Ammon's horn (tissue), 1 donor: Measurements from ENCODE around the gene SLC29A2.
"Not testable (repeated sequence)": the region's sequence is repeated elsewhere in the genome, so short reads cannot be mapped to it uniquely, and the experiment has no call there.

Experiments
- DNase-seq: peaks from one replicate; pipeline ENCODE4 v3.0.0-alpha.2; 2016; ENCODE audit warnings: low spot score

The SLC29A2 gene

GRCh38 chr11:66333896-66334604, 37.5 kb downstream of the SLC29A2 start:
- no peak for DNase-seq

- DNase-seq = no peak
These were observed 38.2 kb downstream of the SLC29A2 start for GRCh38 chr11:66333220-66333877.

GRCh38 chr11:66332371-66333219, 39.0 kb downstream of the SLC29A2 start:
- no peak for DNase-seq

- DNase-seq = no peak
These were observed 39.8 kb downstream of the SLC29A2 start for GRCh38 chr11:66331542-66332370.

- DNase-seq = no peak
These were observed 40.6 kb downstream of the SLC29A2 start for GRCh38 chr11:66330931-66331330.

- no peak for DNase-seq
These were observed 42.3 kb downstream of the SLC29A2 start for GRCh38 chr11:66329165-66329673.

GRCh38 chr11:66328302-66329144, 43.0 kb downstream of the SLC29A2 start:
- peak; percentile 85 for DNase-seq

GRCh38 chr11:66328031-66328301, 43.6 kb downstream of the SLC29A2 start:
- no peak for DNase-seq

GRCh38 chr11:66327171-66328030, 44.2 kb downstream of the SLC29A2 start:
- no peak for DNase-seq

GRCh38 chr11:66326261-66327111, 45.1 kb downstream of the SLC29A2 start:
- no peak for DNase-seq

GRCh38 chr11:66325263-66325671, 46.3 kb downstream of the SLC29A2 start:
- DNase-seq = no peak

GRCh38 chr11:66324664-66325063, 46.9 kb downstream of the SLC29A2 start:
- DNase-seq = no peak

GRCh38 chr11:66323684-66324083, 47.9 kb downstream of the SLC29A2 start:
- DNase-seq = no peak

- no peak for DNase-seq
These were observed 48.7 kb downstream of the SLC29A2 start for GRCh38 chr11:66322732-66323427.

GRCh38 chr11:66321606-66322005, 50.0 kb downstream of the SLC29A2 start:
- DNase-seq = no peak

GRCh38 chr11:66320748-66321147, 50.8 kb downstream of the SLC29A2 start:
- not testable (repeated sequence) for DNase-seq

- DNase-seq = not testable (repeated sequence)
These were observed 51.3 kb downstream of the SLC29A2 start for GRCh38 chr11:66320289-66320688.

GRCh38 chr11:66318600-66318970, 53.0 kb downstream of the SLC29A2 start:
- no peak for DNase-seq
